ENCODE measurements around the gene TMPRSS11D.

TMPRSS11D gene, protein sequence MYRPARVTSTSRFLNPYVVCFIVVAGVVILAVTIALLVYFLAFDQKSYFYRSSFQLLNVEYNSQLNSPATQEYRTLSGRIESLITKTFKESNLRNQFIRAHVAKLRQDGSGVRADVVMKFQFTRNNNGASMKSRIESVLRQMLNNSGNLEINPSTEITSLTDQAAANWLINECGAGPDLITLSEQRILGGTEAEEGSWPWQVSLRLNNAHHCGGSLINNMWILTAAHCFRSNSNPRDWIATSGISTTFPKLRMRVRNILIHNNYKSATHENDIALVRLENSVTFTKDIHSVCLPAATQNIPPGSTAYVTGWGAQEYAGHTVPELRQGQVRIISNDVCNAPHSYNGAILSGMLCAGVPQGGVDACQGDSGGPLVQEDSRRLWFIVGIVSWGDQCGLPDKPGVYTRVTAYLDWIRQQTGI

GRCh38 chr4:67883902-67884301, at the start of gene TMPRSS11D:
TSS of gene TMPRSS11D (minus strand) at chr4:67884002. CDS start at chr4:67883933, 69 bp downstream.
- no peak for DNase-seq

- DNase-seq = no peak
Observed at GRCh38 chr4:67933038-67933437, 49.2 kb upstream of the TMPRSS11D start.

DNA sequence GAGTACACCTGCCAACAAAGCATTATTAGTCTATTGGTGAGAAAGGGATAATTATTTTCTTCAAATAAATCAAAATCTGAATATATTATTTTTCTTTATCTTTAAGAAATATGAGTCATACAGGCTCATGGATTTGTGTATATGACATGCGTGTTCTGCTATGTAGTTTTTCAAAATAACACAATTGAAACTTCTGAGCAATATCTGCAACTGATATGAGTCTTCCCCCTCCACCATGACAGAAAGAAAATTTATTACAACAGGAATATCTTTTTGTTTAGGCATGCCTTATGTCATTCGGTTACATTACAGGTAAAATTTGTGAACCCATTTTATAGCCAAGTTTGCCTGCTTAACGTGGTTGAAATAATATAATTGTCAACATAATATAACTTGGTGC, 47.5 kb upstream of the TMPRSS11D start:
- no peak for DNase-seq

DNA sequence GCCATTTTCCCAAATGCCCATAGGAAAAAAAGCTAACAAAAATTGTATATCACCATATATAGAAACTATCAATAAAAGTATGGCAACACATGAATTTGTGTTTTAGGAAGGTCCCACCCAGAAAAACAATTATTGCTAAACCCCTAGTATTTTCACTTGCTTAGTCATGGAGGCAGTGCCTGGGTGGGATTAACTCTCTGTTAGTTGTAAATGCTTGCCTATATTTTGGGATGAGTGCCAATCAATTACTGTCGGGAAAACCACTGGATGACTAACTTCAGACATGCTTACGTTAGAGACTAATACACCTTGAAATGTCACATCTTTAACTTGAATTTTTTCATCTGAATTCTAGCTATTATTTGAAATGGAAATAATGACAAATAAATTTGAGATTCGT, 45.6 kb upstream of the TMPRSS11D start:
- DNase-seq = no peak

DNA sequence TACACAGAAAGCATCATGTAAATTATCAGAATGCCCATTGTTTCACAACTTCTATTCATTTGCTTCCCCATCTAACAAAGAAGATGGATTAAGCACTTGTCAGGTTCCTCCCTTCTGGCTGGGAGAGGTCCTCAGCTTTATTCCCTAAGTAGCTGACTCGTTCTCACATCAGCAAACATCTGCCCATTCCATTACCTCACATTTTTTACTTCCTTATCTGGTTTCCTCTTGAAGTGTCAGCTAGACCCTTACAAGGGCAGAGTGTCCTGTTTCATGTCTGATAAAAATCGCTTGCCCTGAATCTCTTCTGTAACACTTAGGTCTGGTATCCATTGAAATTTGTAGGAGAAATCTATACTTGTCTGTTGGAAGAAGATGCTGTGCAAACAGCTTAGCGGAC, 44.7 kb upstream of the TMPRSS11D start:
- DNase-seq = peak; percentile 86 to 91

DNA sequence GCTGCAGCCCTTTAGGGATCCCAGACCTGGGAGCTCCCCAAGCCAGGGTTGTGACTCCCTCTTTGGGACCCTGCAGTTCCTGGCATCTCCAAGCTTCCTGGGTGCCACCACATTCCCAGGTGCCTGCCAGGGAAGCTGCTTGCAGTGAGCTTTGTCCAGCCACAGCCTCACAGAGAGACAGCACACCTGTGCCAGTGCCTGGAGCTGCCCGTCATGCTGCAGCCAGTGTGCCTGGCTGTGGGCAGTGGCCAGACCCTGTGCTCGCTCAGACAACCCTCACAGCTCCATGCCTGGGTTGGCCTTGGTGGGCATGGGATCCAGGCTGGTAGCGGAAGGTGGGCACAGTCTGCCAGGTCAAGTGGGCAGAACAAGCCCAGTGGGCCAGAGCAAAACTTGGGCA, 43.4 kb upstream of the TMPRSS11D start:
- DNase-seq = no peak

GRCh38 chr4:67926485-67926884, 42.7 kb upstream of the TMPRSS11D start:
- no peak for DNase-seq

- no peak for DNase-seq
Observed at GRCh38 chr4:67922697-67923096, 38.9 kb upstream of the TMPRSS11D start.

- DNase-seq = peak; percentile 28 to 33
Observed at GRCh38 chr4:67918428-67918827, 34.6 kb upstream of the TMPRSS11D start.

- no peak for DNase-seq
Observed at GRCh38 chr4:67915400-67915966, 31.7 kb upstream of the TMPRSS11D start.

DNA sequence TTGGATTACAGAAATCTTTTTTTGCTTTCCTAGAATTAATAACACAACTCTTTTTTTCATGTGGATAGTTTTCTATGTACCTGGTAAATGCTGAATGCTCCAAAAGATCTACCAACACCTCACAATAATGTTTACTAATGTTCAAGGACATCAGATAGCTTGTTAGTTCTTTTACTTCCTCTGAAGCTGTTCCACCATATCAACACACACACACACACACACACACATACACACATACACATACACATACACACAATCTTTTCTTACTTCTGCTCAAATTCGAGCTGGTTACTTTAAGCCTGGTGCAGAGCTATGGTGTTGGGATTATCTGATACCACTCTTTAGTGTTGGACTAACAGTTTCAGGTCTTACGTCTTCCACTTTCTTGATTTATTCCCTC, 28.3 kb upstream of the TMPRSS11D start:
- no peak for DNase-seq

- no peak for DNase-seq
Observed at GRCh38 chr4:67911638-67912037, 27.8 kb upstream of the TMPRSS11D start.

DNA sequence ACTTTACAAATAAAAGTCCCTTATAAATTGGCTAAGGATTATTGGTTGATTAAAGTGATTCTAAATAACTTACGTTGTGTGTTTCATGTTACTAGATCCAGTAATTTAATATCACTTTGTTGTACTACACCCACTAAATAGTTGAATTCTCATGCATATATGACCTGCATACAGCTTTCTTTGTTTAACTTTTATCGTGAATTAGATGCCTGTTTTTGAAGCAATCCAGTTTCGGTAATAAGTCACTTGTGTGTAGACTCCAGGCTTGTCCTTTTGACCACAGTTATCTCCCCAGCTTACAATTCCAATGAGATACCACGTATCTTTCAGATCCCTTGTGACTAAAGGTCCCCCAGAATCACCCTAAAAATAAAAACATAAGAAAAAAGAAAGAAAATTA, 27.3 kb upstream of the TMPRSS11D start:
- DNase-seq = no peak

GRCh38 chr4:67910585-67910905, 26.7 kb upstream of the TMPRSS11D start:
- DNase-seq = no peak

- peak; percentile 19 to 44 for DNase-seq
Observed at GRCh38 chr4:67909905-67910584, 26.2 kb upstream of the TMPRSS11D start.

GRCh38 chr4:67907650-67908049, 23.8 kb upstream of the TMPRSS11D start:
- no peak for DNase-seq

DNA sequence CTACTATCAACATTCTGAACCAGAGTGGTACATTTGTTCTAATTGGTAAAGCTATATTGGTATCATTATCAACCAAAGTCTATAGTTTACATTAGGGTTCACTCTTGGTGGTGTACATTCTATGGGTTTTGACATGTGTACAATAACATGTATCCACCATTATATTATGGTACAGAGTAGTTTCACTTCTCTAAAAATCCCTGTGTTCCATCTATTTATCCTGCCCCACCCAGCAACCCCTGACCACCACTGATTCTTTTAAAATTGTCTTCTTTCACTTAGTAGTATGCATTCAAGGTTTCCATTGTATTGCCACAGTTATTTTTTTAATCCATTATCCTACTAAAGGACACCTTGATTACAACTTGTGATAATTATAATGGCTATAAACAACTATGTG, 15.3 kb upstream of the TMPRSS11D start:
- no peak for DNase-seq

GRCh38 chr4:67897686-67898085, 13.9 kb upstream of the TMPRSS11D start:
- no peak for DNase-seq

DNA sequence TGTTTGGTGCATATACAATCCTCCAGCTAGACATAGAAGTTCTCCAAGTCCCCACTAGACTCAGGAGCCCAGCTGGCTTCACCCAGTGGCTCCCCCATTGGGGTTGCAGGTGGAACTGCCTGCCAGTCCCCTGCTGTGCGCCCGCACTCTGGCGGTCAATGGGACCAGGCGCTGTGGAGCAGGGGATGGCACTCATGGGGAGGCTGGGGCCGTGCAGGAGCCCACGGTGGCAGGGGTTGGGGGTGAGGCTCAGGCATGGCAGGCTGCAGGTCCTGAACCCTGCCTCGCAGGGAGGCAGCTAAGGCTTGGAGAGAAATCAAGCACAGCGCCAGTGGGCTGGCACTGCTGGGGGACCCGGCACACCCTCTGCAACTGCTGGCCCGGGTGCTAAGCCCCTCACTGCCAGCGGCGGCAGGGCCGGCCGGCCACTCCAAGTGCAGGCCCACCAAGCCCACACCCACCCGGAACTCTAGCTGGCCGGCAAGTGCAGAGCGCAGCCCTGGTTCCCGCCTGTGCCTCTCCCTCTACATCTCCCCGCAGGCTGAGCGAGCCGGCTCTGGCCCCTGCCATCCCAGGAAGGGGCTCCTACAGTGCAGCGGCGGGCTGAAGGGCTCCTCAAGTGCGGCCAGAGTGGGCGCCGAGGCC, 12.7 kb upstream of the TMPRSS11D start:
- no peak for DNase-seq

GRCh38 chr4:67894659-67895058, 10.9 kb upstream of the TMPRSS11D start:
- peak; percentile 27 to 43 for DNase-seq

- no peak for DNase-seq
Observed at GRCh38 chr4:67892905-67893304, 9.1 kb upstream of the TMPRSS11D start.

DNA sequence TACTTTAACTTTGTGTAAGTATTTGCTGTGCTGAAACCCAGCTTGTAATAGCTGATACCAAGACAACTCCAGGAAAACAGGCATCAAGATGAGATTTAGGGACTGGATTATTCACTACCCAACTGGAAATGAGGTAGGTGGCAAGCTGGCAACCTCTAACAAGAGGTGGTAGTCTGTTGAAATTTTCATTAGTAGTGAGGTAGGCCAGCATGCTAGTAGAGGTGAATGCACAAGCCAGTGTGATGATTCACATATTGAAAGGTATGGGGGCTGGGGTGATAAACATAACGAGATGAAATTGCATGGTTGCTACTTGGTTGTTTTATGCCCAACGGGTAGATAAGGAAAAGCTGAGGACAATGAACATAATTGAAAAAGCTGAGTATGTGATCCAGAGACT, 8.5 kb upstream of the TMPRSS11D start:
- DNase-seq = no peak

- DNase-seq = no peak
Observed at GRCh38 chr4:67891645-67892044, 7.8 kb upstream of the TMPRSS11D start.

DNA sequence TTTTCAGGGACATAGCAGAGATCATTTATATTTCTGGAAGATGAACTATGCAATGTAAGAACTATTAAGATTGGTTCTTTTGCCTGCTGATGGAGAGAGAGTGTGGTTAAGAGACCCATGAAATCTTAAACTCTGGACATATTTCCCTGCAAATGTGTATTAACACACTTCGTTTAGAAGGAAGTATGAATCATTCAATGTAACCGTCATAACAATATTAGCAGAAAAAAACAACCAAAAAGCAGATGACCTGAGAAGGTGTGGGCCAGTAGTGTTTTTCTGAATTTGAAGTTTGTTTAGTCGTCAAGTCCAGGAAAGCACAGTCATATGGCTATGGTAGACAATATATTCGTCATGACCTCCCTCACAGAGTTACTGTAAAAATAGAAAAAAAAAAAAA, 2.5 kb upstream of the TMPRSS11D start:
- peak in 1 of 2 experiments; percentile 7 for DNase-seq

All from Kasumi-1 (cell line).